HG02798 (cell line): ENCODE measurements around the gene ZCCHC7.

Experiments used
- ATAC-seq: cut with Tn5 transposase; IDR thresholded peaks from one replicate; pipeline ENCODE4 v1.9.1; 2021; ENCODE audit warnings: mild to moderate bottlenecking; ENCODE audit not compliant: unreplicated experiment, poor library complexity

The ZCCHC7 gene

DNA sequence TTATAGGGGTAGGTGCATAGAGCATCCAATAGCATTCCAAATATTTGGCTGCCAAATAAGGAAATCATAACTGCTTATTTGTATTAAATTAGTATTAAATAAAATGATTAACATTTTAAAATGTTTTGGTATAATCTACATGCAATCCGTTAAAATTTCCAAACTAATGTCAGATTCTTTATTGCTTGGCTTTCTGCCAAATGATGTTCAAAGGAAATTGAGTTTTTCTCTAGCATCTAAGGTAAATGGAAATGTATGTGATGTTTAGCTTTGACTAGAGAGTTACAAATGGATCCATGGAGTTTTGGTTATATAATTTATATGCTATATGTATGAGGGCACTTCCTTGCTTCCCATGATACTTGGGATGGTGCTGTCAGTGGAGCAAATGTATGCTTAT, 121.7 kb downstream of the ZCCHC7 start:
- ATAC-seq, result no peak

DNA sequence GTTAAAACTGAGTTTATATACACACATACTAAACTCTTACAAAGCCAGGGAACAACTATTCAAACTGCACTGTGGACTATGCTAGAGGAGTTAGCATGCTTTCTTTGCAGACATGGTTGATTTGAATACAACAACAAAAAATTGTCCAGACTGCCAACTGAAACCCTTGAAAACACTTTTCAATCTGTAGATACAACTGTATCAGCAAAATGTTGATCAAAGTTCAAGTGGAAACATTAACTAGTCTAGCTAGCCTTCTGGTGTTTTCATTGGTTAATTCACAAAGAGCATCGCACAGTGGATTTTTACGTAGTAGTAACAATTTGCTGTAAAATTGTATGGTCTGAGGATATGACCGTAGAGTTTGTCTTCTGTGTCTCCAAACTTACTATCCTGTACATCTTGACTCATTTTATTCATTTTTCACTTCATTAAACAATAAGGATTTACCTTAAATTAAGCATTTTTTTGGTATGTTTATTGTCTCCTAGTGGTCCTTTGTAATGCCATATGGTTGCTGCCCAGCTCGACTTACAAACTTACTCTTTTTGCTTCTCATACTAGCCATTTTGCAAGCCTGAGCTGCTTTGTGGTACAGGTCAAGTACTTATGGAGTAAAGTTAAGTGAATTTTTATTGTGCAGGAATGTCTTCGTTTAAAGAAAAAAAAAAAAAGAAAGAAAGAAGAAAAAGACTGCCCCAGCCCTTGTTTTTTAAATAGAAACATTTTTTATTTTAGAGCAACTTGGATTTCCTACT, 123.4 kb downstream of the ZCCHC7 start:
- no peak for ATAC-seq

- ATAC-seq, result no peak
Measured at GRCh38 chr9:37246826-37247225, 126.5 kb downstream of the ZCCHC7 start.

DNA sequence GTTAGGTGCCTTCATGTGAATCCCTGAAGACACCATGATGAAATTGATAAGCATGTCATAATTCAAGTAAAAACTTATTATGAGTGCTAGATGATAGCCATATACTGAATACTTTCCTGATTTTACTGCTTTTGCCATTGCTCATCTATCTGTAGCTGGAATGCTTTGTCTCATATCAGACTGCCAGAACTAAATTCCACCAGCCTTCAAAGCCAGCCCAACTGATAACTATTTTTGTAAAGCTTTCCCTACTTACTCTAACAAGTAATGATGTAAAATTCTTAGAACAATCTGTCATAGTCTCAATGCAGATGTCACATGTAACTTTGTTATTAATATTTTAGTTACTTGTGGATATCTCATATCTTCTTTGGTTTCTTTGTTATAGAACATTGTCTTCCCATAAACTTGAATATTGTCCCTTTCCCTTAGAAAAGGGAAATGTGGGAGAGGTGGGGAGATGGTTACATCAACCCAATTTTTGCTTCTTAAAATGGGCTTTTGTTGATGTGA, 128.3 kb downstream of the ZCCHC7 start:
- ATAC-seq, result no peak

GRCh38 chr9:37251452-37251851, 131.1 kb downstream of the ZCCHC7 start:
- no peak for ATAC-seq

GRCh38 chr9:37253377-37253937, 133.1 kb downstream of the ZCCHC7 start:
- ATAC-seq, result no peak

- no peak for ATAC-seq
Measured at GRCh38 chr9:37255187-37255586, 134.8 kb downstream of the ZCCHC7 start.

DNA sequence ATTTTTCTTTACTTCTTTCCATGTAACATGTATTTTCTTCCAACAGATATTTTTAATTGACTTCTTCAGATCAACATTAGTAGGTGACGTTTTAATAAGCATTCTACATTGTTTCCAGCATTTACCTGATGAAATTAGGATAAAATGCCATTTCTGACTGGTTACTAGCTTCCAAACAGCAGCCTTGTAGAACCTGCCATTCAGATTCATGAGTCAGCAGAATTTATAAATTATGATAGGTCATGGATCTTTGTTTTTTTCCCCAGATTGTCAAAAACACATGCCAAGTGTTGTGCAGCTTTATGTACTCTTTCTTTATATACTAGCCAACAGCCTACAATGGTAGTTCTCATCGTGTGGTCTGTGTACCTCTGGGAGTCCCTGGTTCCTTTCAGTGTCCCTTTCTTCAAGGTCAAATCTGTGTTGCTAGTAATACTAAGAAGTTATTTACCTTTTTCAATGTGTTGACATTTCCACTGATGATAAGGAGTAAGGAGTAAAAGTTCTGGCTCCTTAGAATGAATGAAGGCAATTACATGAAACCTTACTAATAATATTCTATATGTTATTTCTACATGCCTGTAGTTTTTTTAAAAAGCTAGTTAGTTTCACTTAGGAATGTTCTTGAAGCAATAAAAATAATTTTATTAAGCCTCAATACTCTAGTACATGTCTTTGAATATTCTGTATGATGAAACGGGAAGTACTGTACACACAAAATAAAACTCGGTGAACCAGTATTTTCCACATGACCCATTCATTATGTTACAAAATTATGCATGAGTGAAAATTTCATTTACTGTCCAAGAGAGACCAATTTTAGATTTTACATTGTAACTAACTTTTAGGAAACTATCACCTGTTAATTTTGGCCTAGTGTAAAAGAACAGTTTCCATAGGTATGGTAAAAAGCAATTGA, 135.8 kb downstream of the ZCCHC7 start:
- no peak for ATAC-seq

GRCh38 chr9:37259951-37260350, 139.6 kb downstream of the ZCCHC7 start:
- ATAC-seq, result no peak

DNA sequence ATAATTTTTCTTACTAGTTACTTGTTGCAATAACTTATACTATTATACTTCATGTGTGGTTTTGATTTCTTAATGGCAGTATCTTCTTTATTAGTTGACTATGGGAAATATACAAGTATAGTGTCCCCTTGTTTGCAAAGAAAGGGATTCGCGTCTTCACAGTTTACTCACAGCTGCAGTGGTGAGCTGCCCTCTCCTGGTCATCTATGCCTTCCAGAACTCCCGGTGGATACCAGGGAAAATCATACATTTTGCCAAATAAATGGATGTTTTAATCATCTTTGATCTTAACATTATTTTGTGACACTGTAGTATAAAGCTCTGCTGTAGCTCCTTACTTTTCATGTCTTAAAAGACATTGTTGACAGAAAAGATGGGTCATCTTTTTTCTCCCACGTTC, 142.0 kb downstream of the ZCCHC7 start:
- no peak for ATAC-seq

DNA sequence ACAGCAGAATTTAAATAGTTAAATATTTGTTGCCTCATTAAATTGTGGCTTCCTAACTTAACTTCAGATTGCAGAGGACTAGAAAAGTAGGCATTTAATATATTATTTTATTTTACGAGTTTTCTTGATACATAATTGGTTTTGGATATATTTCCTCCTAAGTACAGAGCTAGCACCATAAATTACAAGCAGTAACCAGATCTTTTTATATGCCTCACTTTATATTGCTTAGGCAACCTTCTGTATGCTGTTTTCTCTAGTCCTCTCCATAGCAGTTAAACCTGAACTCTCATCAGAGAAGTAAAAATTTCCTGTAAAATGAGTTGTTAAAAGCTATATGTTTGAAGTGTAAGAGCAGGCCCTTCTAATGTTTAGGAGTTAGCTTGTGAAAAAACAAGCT, 144.2 kb downstream of the ZCCHC7 start:
- no peak for ATAC-seq

GRCh38 chr9:37266630-37267029, 146.3 kb downstream of the ZCCHC7 start:
- ATAC-seq, result no peak

GRCh38 chr9:37269221-37269620, 148.8 kb downstream of the ZCCHC7 start:
- ATAC-seq, result no peak

- ATAC-seq, result no peak
Measured at GRCh38 chr9:37271679-37272078, 151.3 kb downstream of the ZCCHC7 start.

DNA sequence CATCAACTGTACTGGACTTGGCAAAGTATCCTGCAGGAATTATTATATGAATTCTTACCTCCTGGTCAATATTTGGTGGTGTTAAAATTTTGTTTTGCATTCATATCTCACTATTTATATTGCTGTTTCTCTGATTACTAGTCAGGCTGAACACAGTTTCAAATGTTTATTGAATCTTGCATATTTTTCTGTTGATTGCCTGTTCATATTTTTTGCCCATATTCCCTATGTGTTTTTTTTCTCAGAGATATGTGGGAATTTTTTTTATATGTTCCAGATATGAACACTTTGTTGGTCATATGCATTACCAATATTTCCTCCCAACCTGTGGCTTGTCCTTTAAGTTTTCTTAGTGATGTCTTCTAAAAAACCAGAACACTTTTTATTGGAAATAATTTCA, 153.2 kb downstream of the ZCCHC7 start:
- ATAC-seq, result no peak

DNA sequence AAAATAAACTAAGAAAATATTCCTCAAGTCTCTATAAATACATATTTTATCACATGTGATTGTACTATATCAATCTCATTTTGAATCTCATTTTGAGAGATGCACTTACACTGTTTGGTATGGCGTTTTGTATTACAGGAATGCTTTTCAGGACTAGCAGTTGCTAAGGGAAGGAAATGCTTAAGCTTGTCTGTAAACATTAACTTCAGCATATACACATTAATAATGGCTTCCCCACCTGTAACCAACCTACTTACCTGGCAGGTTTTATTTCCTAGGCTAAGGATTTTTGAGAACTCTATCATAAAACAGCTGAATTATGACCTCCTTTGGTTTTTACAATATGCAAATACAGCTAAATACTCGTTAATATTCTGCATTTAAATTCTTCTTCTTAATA, 161.2 kb downstream of the ZCCHC7 start:
- no peak for ATAC-seq

- no peak for ATAC-seq
Measured at GRCh38 chr9:37283730-37284325, 163.5 kb downstream of the ZCCHC7 start.

DNA sequence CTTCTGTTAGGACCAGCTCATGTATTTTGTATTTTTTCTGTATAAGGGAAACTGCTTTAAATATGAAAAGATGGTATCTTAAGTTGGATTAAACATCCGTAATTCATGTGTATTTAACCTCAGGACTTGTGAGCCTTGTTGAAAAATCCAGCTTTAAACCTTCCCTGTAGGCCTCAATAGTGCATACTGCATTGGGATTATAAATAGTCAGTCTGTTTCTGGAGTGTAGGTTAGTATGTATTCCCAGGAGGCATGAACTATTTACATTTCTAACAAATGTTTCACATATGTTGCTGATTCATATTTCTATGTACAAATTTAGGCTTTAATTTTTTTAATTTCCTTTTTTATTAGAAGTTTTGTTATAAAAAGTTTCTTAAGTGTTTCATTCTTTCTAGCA, 164.3 kb downstream of the ZCCHC7 start:
- ATAC-seq, result no peak

GRCh38 chr9:37286530-37287175, 166.3 kb downstream of the ZCCHC7 start:
- ATAC-seq, result no peak

GRCh38 chr9:37287317-37287716, 166.9 kb downstream of the ZCCHC7 start:
- no peak for ATAC-seq
